K562 (cell line): ENCODE measurements around the gene ALDH9A1. TPM values are rescaled to one million over a fixed set of nuclear protein-coding genes. Genes with fewer than 3 reads are reported as not detected.
A peak's percentile ranks its signal among the peaks of the same experiment; 100 is the strongest.

Experiments
- ATAC-seq: fragments of 200-7000 bp; cut with Tn5 transposase; 3 replicates; pipeline ENCODE4 v1.9.1; 2020; ENCODE audit warnings: moderate library complexity
- BruUV-seq: library from RNA; stranded (reverse); fragments of 400-500 nt; replicated peaks from 2 replicates; lab custom pipeline; 2021; lab: Mats Ljungman, UMichigan
- CTCF ChIA-PET: fragments of 300-600 bp; formaldehyde crosslinking; extraction: SDS; loops from one replicate; lab custom pipeline; 2021; ENCODE audit warnings: low intra/inter-chr PET ratio; lab: Yijun Ruan, JAX
- POLR2A ChIA-PET: fragments of 300-600, 350-650 bp; sonication (Branson Sonifier 250); formaldehyde crosslinking; extraction: SDS; loops from one replicate; lab custom pipeline; 2021; ENCODE audit warnings: antibody characterized with exemption, inconsistent platforms; lab: Yijun Ruan, JAX
- DNase-seq, 4 experiments: peaks; one replicate each; pipeline versions ENCODE4 v3.0.0 to v3.0.0-alpha.2; 2011 to 2018; ENCODE audit warnings: low spot score in 3 of 4, mixed read lengths in 3 of 4; ENCODE audit errors: extremely low read depth in 1 of 4
- FAIRE-seq: peaks from 2 replicates; lab custom pipeline; 2011; peaks lifted over from hg19 to GRCh38; lab: Jason Lieb, UNC
- H2AFZ ChIP-seq: 2 replicates; pipeline ENCODE4 v1.6.0; 2011; ENCODE audit warnings: low read depth, low read length, control low read depth, inconsistent platforms
- H3K27ac ChIP-seq: fragments of 200-600 bp; 3 replicates; pipeline ENCODE4 v1.8.0; 2011; ENCODE audit warnings: low read depth, mild to moderate bottlenecking, control low read depth, inconsistent platforms, low read length, moderate library complexity, mixed read lengths; ENCODE audit errors: extremely low read depth
- H3K27me3 ChIP-seq, 2 experiments: fragments of 300-600 bp in 1 of 2; 2 replicates in 1 of 2; 3 replicates in 1 of 2; pipeline versions ENCODE4 v1.6.0 to v1.8.0; 2011; ENCODE audit warnings: inconsistent platforms in 2 of 2, low read length in 2 of 2, mild to moderate bottlenecking in 1 of 2, mixed read lengths in 1 of 2, moderate library complexity in 1 of 2; ENCODE audit not compliant: control insufficient read depth in 2 of 2, insufficient read depth in 2 of 2
- H3K36me3 ChIP-seq: fragments of 300-600 bp; 3 replicates; pipeline ENCODE4 v1.8.0; 2011; ENCODE audit warnings: mild to moderate bottlenecking, low read length, inconsistent platforms; ENCODE audit not compliant: control insufficient read depth, insufficient read depth
- H3K4me1 ChIP-seq, 2 experiments: fragments of 200-600 bp in 1 of 2; replicated peaks in 1 of 2; 2 replicates in 1 of 2; 3 replicates in 1 of 2; pipeline versions ENCODE4 v1.5.1 to v1.8.0; 2011; ENCODE audit warnings: inconsistent platforms in 2 of 2, low read length in 2 of 2, mild to moderate bottlenecking in 1 of 2, mixed read lengths in 1 of 2, moderate library complexity in 1 of 2; ENCODE audit not compliant: control insufficient read depth in 2 of 2, insufficient read depth in 2 of 2
- H3K4me2 ChIP-seq: 2 replicates; pipeline ENCODE4 v1.6.1; 2011; ENCODE audit warnings: low read length, control low read depth, inconsistent platforms, mixed read lengths; ENCODE audit not compliant: insufficient read depth
- H3K4me3 ChIP-seq: fragments of 200-600 bp; sonication (generic), shearing (Covaris generic); 2 replicates; pipeline ENCODE4 v1.5.1; 2016; ENCODE audit warnings: control low read depth, inconsistent platforms
- H3K79me2 ChIP-seq: fragments of 200-600 bp; 3 replicates; pipeline ENCODE4 v1.8.0; 2011; ENCODE audit warnings: low read length, inconsistent platforms; ENCODE audit not compliant: control insufficient read depth, insufficient read depth
- H3K9ac ChIP-seq, 2 experiments: 2 replicates each; pipeline versions ENCODE4 v1.6.0 to v1.6.1; 2011; ENCODE audit warnings: low read depth in 2 of 2, low read length in 2 of 2, control low read depth in 1 of 2, inconsistent platforms in 1 of 2, mild to moderate bottlenecking in 1 of 2, mixed read lengths in 1 of 2; ENCODE audit not compliant: insufficient read depth in 1 of 2
- H3K9me1 ChIP-seq: one replicate; pipeline ENCODE4 v1.6.0; 2011; ENCODE audit warnings: inconsistent platforms, mild to moderate bottlenecking, low read length, moderate library complexity; ENCODE audit not compliant: control insufficient read depth, insufficient read depth
- H3K9me3 ChIP-seq: replicated peaks from 2 replicates; pipeline ENCODE4 v1.5.1; 2011; ENCODE audit warnings: low read depth, low read length, inconsistent platforms; ENCODE audit not compliant: control insufficient read depth, insufficient read depth
- H4K20me1 ChIP-seq: replicated peaks from 2 replicates; pipeline ENCODE4 v1.6.1; 2011; ENCODE audit warnings: low read length, inconsistent platforms, mixed read lengths; ENCODE audit not compliant: control insufficient read depth, insufficient read depth
- COPS2 ChIP-seq: fragments of 450-650 bp; conservative IDR thresholded peaks from 2 replicates; pipeline ENCODE4 v1.6.1; 2016; ENCODE audit warnings: mild to moderate bottlenecking, moderate library complexity
- CTCFL ChIP-seq: IDR thresholded peaks from 2 replicates; pipeline ENCODE4 v1.6.1; 2011; ENCODE audit warnings: borderline replicate concordance, low read depth, mild to moderate bottlenecking, moderate library complexity, low read length; ENCODE audit not compliant: insufficient read depth, poor library complexity, severe bottlenecking
- ELK1 ChIP-seq: sonication (generic); formaldehyde crosslinking; IDR thresholded peaks from 2 replicates; pipeline ENCODE4 v1.8.1; 2022; ENCODE audit warnings: missing genetic modification reagents
- GTF2E2 ChIP-seq: fragments of 200-800 bp; sonication (Bioruptor generic); IDR thresholded peaks from 2 replicates; pipeline ENCODE4 v1.6.1; 2016; ENCODE audit warnings: missing genetic modification characterization, missing compliant biosample characterization
- HINFP ChIP-seq: fragments of 450-650 bp; conservative IDR thresholded peaks from 2 replicates; pipeline ENCODE4 v1.6.1; 2016; ENCODE audit warnings: missing genetic modification characterization, low read depth, mild to moderate bottlenecking, control low read depth, missing compliant biosample characterization
- KDM1A ChIP-seq, 2 experiments: fragments of 450-650 bp; IDR thresholded peaks; 2 replicates each; pipeline ENCODE4 v1.6.1; 2016; ENCODE audit warnings: mild to moderate bottlenecking in 2 of 2
- PATZ1 ChIP-seq: fragments of 250-450 bp; sonication (Bioruptor Pico); IDR thresholded peaks from 2 replicates; pipeline ENCODE4 v1.5.0; 2020; ENCODE audit warnings: mild to moderate bottlenecking, borderline replicate concordance
- RBM34 ChIP-seq: fragments of 200-400 bp; formaldehyde crosslinking; IDR thresholded peaks from 2 replicates; pipeline ENCODE4 v1.6.1; 2018; ENCODE audit warnings: low read length, borderline replicate concordance; ENCODE audit not compliant: insufficient read depth
- SMC3 ChIP-seq: conservative IDR thresholded peaks from 2 replicates; pipeline ENCODE4 v1.6.1; 2011; ENCODE audit warnings: low read depth, low read length, improper control_type of control experiment; ENCODE audit not compliant: insufficient read depth
- ZBED1 ChIP-seq: IDR thresholded peaks from 2 replicates; pipeline ENCODE4 v1.6.1; 2014
- WGBS: fragments of 100-300 bp; shearing (Covaris generic); methylation state at CpG from one replicate; pipeline ENCODE4 v1.1.6; 2016; ENCODE audit warnings: low coverage, mixed read lengths; ENCODE audit not compliant: insufficient coverage; ENCODE audit errors: missing lambda C conversion rate; 5-methylcytosine and 5-hydroxymethylcytosine counted together
- in situ Hi-C: fragments of 300-500 bp; cut with MboI; formaldehyde crosslinking; loops from 4 replicates; pipeline ENCODE4 v1.15.0; 2018; ENCODE audit warnings: inconsistent platforms, mixed read lengths
- intact Hi-C: fragments of 100-400 bp; cut with micrococcal nuclease; formaldehyde crosslinking; loops from 2 replicates; pipeline ENCODE4 v1.14.2; 2022
- polyA plus RNA-seq, 8 experiments: library from polyadenylated mRNA; depleted of rRNA in 4 of 8; stranded (reverse) in 5 of 8; unstranded in 3 of 8; fragments of >200 nt; fragmentation: Nextera tagmentation in 2 of 8; fragmentation: Illumina TruSeq in 1 of 8; extraction: Ambion mirVana in 2 of 8; extraction: Trizol in 1 of 8; gene quantifications; 2 replicates each; pipeline versions ENCODE4 v1.2.1 to v1.2.3, GENCODE V29; 2011 to 2014; ENCODE audit warnings: inconsistent platforms in 1 of 8, missing spikeins in 1 of 8
- total RNA-seq, 7 experiments: library from RNA; depleted of rRNA in 6 of 7; stranded (reverse); fragments of >200 nt in 6 of 7; fragmentation: Illumina TruSeq in 2 of 7; extraction: Trizol in 2 of 7; gene quantifications; 2 replicates each; pipeline versions ENCODE4 v1.2.1 to v1.2.3, GENCODE V29; 2011 to 2021; ENCODE audit warnings: low replicate concordance in 1 of 7

The ALDH9A1 gene
- total and polyA plus RNA-seq, 9 of the 15 experiments (the other 6 are each of a cell fraction or from before 2014, with no cell fraction given): 26.5 to 54.3 (median 39.2) TPM

- TF ChIP-seq COPS2 (no peak), ZBED1 (no peak), PATZ1 (CRISPR knock-in tag) (no peak), ELK1 (CRISPR knock-in tag) (no peak), GTF2E2 (peak; percentile 81; the same call in 1 of the 2 replicates), RBM34 (no peak), SMC3 (0 out of 2 replicates have a peak, but pooled peaks have one; percentile 3)
These were observed 345 bp upstream of the ALDH9A1 start (continued) for GRCh38 chr1:165698761-165699052.

GRCh38 chr1:165697491-165697880, 876 bp downstream of the ALDH9A1 start:
- Histone ChIP-seq H2AFZ (peak overlapping the region; percentile 95), H4K20me1 (no peaks in the 10 kb centered on the region), H3K4me1 (peaks cover 6 to 7% of the 10 kb centered on the region in 2 experiments), H3K9ac (peak overlapping the region; percentile 86 to 95; a peak in 3 of 4 replicates), H3K36me3 (0 out of 3 replicates have a peak, but pooled peaks cover 3% of the 10 kb centered on the region), H3K9me1 (no peaks in the 10 kb centered on the region), H3K4me3 (peak overlapping the region; percentile 93), H3K79me2 (peaks cover 29% of the 10 kb centered on the region), H3K27me3 (no peaks in the 10 kb centered on the region; a peak in 1 of 5 replicates), H3K4me2 (peak overlapping the region; percentile 94), H3K27ac (0 out of 3 replicates have a peak overlapping the region, but pooled peaks have one; percentile 82), H3K9me3 (no peaks in the 10 kb centered on the region)
- no peak for FAIRE-seq
- WGBS: under 1% methylated on average over 8 of the region's 8 CpGs
- no peak; the same call in 2 of the 3 replicates for ATAC-seq
- in situ Hi-C loops (no loop called here), intact Hi-C loops (loop anchor here (5.0 kb wide), 1 partner anchor 95 kb away; no protein-coding TSS in a partner anchor)
- no peak for TF ChIP-seq HINFP (tag)
- no peak for TF ChIP-seq CTCFL
- 0 out of 4 replicates have a peak, but pooled peaks of 1 of the 2 experiments have one; percentile 31 for TF ChIP-seq KDM1A (IDR thresholded peaks at IDR 0.05)
- CTCF ChIA-PET: interaction anchor here (0.6 to 1.5 kb wide), 3 partner anchors 217 to 1990 kb away, joined by 3 to 4 read pairs (median 4); no protein-coding TSS in a partner anchor
- POLR2A ChIA-PET: interaction anchor here (0.6 to 1.9 kb wide), 15 partner anchors 10 to 1534 kb away, joined by 3 to 11 read pairs (median 4); no protein-coding TSS in a partner anchor
- DNase-seq: no peak
- no TSS peak for BruUV-seq
